SHP77 (cell line): ENCODE data around the gene CTSZ.
A peak's percentile ranks its signal among the peaks of the same experiment; 100 is the strongest.
"Not testable (repeated sequence)": the region's sequence is repeated elsewhere in the genome, so short reads cannot be mapped to it uniquely, and the experiment has no call there.

Experiments
- DNase-seq, 2 experiments: peaks; one replicate each; lab custom pipeline; 2025; lab: John Stamatoyannopoulos, UW

CTSZ gene

DNA sequence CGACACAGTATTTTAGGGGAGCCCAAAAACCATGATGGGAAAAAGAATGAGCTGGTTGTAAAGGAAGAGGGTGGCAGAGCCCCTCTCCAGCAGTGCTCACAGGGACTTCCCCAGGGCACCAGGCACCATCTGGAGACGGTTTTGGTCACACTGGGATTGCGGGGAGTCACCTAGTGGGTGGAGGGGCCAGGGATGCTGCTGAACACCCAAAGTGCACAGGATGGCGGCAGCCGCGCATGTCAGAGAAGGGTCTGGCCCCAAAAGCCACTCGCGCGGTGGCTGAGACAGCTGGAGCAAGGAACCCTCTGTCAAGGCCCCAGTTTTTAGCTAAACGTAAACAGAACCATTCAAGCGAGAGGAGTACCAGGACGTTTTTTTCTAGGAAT is 10.8 kb downstream of the CTSZ start:
- no peak for DNase-seq

DNA sequence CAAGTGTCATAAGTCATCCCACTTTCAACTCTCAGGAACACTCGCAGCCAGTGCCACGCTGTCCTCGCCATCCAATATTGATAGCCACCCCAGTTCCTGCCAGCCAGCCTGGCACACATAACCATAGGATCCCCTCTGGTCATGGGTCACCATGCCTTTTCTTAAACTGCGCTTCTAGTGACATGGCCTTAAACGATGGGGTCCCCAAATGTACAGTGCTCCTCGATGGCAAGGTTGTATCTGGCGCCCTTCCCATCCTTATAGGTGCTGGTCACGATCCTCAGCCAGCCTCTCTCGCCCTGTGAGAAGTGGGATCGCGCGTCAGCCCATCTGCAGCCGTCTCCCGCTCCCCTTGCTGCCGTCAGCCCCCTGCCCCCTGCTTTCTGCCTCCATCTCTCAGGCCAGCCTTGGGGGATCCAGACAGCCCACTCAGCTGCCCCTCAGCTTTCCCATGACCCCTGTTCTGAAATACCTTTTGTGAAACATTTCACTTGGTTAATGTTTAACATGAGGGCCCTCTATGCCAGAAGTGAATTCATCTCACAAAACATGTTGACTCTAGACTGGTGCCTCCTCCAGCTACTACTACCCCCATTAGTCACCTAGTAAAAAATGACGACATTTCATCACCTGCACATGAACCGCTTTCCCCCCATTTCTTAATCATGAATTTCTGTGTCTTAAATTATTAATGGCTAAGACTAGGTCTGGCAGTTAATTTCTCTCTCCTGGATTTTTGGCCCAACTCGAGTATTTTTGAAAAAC is 11.4 kb downstream of the CTSZ start:
- no peak for DNase-seq

DNA sequence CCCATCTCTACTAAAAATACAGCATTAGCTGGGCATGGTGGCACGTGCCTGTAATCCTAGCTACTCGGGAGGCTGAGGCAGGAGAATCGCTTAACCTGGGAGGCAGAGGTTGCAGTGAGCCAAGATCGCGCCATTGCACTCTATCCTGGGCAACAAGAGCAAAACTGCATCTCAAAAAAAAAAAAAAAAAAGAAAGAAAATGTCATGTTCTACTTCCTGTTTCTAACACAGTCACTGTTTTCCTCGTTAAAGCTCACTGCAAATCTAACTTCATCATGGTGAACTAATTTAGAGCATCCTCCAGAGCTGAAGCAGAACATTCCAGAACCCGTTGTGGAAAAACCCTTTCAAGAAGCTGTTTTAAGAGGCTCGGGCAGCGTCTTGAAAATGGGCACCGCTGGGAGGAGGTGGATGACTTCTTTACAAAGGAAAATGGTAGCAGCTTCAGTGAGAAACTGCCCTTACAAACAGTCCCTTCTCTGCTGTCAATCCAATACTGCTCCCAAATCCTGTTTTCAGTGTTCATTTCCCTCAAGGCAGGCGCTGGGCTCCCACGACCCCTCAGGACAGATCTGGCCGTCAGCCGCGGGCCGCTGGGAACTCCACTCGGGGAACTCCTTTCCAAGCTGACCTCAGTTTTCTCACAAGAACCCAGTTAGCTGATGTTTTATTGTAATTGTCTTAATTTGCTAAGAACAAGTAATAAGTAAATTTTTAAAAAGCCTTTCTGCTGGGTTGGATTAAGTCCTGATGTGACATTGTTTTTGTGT is 12.5 kb downstream of the CTSZ start:
- no peak for DNase-seq

DNA sequence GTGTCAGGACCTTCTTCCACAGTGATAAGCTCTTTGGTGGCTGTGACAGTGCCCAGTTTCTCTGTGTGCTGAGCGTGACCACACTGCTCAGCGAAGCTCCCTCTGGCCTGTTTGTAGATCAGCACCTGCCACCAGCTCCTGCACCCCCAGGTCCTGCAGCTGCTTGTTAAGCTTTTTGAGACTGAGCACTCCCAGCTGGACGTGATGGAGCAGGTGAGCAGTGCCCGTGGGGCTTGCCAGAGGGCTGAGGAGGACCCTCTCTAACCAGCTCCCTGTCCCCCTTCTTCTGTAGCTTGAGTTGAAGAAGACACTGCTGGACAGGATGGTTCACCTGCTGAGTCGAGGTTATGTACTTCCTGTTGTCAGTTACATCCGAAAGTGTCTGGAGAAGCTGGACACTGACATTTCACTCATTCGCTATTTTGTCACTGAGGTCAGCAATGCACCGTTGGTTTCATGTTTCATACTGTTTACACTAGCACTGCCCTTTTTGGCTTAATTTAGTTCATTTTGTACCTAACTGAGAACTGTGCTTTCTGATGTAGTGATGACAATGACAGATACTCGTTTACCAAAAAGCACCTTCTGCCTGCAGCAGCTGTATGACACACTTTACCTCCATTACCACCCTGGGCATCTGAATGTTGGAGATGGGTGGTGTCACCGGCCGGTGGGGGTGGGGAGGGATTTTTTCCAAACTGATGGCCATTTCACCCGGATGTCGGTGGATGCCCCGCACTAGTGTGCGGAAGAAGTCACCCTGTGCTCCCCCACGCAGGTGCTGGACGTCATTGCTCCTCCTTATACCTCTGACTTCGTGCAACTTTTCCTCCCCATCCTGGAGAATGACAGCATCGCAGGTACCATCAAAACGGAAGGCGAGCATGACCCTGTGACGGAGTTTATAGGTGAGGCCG is 13.5 kb downstream of the CTSZ start:
- DNase-seq: peak; percentile 92 to 97

DNA sequence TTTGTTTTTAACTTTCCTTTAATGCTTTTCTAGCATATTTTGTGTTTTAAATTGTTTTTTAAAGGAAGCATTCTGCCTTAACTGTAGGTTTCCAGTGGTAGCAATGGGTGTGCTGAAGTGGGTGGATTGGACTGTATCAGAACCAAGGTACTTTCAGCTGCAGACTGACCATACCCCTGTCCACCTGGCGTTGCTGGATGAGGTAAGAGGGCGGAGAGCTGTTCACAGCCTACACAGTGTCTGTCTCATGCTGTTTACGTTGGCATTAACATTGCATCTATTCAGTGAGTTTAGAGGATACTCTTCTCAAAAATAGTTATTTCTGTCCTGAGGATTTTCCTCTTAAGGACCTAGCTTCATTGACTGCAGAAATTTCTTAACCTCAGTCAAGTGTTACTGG is 14.1 kb downstream of the CTSZ start:
- DNase-seq: peak; percentile 68 to 69

DNA sequence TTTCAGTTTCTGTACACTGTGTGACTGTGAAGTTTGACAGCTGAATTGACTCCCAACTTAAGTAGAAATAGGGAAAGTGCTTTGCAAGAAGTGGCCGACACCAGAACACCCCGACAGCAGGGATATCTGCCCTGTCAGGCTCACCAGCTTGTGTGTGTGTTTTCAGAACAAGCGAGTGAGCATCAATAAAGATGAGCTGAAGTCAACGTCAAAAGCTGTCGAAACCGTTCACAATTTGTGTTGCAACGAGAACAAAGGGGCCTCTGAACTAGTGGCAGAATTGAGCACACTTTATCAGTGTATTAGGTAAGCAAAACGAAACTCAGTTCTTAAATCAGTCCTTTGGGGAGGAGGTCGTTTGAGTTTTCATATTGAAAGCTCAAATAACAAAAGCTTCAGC is 15.3 kb downstream of the CTSZ start:
- DNase-seq: no peak

DNA sequence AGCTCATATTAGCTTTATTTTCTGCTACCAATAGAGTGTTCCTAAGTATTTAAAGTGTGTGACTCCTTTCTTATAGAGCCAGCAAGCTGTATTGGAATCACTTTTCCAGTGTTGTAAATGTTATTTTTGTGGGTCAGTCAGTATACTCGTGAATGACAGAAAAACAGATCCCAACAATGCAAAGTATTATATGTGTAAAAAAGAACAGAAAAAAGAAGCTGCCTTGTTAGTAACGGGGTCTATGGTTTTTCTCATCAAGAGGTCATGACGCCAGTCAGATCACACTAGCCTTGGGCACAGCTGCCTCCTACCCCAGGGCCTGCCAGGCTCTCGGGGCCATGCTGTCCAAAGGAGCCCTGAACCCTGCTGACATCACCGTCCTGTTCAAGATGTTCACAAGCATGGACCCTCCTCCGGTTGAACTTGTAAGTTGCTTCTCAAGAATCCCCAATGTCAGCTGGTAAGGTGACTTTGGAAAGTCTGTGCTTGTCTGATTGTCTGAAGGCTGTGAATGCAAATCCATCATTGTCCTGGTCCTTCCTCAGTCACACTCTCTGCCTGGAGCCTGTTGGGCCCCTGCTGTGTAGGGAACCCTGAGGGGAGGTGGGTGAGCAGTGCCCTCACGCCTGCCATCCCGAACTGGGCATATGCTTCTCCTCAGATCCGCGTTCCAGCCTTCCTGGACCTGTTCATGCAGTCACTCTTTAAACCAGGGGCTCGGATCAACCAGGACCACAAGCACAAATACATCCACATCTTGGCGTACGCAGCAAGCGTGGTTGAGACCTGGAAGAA is 16.2 kb downstream of the CTSZ start:
- DNase-seq: no peak

DNA sequence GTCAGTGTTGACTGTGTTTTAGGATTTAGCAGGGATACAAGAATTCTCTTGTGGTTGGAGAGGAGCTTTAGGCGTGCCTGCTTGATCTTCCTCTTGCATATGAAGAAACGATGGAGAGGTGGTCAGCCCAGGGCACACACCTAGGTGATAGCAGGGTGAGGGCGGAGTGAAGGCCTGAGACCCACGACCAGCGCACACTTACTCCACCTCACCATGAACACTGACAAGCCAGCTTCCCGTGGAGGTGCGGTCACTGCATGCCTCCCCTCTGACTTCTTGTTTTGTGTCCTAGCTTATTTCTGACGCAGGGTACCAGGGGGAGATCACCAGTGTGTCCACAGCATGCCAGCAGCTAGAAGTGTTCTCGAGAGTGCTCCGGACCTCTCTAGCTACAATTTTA is 17.9 kb downstream of the CTSZ start:
- DNase-seq: no peak

DNA sequence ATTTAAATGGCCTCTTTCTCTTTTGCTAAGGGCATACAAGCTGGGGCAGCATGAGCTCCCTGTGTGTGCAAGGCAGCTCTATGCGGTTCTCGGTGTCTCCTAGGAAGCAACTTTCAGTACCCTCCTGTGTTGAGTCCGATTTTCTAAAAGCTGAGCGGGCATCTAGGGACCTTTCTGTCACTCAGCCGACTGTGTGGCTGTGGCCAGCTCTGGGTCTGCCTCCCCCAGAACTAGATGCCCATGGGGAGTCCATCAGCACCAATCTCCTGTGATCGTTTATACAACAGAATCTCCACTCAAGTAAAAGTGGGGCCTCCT is 18.5 kb downstream of the CTSZ start:
- no peak for DNase-seq

DNA sequence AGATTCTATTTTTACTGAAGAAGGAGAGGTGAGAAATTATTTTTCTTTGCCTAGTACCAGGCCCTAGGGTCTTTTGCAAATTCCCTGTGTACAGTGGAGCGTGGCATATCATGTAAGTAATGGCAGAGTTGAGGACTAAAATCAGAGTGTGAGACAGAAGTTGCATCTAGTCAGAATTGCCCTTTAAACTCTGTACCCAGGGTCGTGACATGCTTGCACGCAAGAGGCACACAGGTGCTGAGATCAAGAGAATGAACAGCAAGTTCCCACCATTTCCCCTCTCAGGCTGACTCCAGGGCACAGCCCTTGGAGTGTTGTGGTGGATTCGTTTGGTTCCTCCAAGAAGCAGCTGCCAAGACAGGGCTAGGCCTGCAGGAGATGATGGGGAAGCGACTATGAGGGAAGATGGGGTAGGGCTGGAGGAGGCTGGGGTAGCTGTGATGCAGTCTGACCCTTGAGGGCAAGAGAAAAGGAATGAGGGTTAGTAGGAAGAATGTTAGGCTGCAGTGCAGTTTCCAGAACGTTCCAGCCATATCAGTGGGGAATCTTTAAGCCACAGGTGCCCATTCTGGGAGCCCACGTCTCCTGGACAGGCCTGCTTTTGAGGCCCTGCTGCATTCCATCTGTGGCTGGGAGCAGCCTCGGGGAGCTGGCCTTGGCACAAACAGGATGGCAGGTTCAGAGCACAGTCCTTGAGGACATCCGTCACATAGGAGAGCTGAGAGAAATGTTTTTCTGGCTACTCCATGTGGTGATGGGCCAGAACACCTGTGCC is 19.1 kb downstream of the CTSZ start:
- no peak for DNase-seq

DNA sequence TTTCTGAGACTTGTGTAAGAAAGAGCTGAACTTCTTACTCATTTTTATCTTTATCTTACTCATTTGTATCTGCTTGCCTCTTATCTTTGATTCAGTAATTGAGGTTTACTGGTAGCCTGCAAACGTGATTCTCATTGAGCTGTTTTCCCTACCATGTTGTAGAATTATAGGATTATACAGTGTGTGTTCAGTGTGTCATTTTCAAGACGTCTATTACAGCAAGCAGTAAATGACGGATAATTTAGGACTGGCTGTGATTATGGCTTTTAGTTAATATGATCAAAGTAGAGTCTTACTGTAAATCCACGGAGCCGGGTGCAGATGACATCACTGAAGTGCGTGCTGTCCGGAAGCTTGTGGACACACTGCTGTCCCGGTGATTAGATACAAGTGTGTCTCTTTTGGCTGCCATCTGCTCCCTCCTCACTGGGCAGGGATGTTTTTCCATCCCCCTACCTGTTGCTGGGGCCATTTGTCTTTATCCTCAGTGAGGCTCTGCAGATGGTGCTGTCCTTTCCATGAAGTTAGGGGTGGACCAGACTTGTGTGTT is 20.0 kb downstream of the CTSZ start:
- peak; percentile 79 to 86 for DNase-seq

DNA sequence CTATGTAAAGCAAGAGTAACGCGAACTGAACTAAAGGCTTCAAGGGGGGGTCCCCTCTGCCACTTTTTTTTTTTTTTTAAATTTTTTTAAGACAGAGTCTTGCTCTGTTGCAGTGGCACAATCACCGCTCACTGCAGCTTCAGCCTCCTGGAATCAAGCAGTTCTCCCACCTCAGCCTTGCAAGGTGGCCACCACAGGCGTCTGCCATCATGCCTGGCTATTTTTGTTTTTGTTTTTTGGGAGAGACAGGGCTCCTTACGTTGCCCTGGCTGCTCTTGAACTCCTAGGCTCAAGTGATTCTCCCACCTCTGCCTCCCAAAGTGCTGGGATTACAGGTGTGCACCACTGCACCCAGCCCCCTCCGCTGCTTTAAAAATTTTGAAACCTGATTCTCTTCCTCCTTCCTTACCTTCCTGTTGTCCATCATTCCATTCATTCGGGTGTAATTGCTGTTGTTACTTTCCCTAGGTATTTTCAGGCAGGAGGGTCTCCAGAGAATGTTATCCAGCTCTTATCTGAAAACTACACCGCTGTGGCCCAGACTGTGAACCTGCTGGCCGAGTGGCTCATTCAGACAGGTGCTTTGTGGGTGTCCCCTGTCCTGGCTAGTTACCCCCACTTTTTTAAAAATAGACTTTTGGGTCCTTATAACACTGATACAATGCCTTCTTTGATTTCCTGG is 20.6 kb downstream of the CTSZ start:
- no peak for DNase-seq

DNA sequence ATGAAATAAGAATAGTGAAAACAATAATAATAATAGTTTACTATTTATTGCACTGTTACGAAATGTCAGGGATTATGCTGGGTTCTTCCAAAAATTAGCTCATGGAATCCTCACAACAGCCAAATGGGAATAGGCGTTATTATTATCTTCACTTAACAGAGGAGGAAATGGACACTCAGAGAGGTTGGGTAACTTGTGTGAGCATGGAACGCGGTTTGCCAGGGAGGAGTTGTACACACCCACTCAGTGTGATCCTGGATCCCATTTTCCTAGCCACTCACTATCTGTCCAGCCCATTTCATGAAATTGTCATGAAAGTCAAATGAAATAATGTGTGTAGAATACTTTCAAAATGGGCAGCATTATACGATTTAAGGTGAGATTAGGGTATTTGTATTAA is 21.4 kb downstream of the CTSZ start:
- no peak for DNase-seq

DNA sequence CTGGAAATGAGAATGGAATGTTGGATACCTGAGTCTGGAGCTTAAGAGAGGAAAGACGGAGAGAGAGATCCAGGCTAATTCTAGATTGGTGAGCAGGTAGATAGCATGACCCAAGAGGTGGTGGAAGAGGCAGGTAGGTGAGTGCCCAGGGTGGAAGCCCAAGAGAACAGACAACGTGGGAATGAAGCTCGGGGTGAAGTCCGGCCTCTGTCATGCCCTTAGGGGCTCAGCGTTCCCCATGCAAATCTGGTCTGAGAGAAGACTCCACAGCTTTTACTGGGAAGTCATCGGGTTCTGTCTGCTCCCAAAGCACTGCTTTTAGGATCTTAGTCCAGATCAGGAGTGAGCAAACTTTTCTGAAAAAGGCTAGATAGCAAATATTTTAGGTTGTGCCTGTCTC is 22.4 kb downstream of the CTSZ start:
- no peak for DNase-seq

DNA sequence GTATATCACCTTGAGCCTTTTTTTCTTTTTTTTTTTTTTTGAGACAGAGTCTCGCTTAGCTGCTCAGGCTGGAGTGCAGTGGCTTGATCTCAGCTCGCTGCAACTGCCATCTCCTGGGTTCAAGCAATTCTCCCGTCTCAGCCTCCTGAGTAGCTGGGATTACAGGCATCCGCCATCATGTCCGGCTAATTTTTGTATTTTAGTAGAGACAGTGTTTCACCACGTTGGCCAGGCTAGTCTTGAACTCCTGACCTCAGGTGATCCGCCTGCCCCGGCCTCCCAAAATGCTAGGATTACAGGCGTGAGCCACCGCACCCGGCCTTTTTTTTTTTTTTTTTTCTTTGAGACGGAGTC is 24.0 kb downstream of the CTSZ start:
- DNase-seq: not testable (repeated sequence)

DNA sequence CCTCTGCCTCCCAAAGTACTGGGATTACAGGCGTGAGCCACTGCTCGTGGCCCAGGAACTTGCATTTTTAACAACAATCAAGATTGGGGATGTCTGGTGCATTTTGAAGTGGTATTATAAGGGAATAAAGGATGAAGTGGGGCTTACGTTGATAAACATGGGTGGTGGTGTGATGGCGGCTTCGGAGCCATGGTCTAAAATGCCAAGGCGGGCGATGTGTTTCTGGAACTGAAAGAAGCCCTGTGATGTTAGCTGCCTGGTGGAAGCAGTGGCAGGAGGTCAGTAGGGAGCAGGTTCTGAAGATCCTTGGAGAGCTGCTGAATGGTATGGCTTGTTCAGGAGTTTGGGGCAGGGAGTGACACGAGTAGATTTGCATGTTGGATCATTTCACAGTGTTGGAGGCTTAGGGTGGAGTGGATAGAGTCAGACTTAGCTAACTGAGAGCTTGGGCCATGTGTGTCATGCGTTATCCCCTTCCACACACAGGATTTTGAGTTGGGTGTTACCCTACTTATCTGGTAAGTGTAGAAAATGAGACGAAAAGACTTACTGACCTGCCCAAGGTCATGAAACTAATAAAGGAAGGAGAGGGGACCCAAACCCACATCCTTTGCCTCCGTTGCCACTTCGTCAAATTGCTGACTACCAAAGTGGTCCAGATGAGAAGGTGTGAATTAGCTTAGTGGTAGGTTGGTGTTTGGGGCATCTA is 24.5 kb downstream of the CTSZ start:
- DNase-seq: no peak

DNA sequence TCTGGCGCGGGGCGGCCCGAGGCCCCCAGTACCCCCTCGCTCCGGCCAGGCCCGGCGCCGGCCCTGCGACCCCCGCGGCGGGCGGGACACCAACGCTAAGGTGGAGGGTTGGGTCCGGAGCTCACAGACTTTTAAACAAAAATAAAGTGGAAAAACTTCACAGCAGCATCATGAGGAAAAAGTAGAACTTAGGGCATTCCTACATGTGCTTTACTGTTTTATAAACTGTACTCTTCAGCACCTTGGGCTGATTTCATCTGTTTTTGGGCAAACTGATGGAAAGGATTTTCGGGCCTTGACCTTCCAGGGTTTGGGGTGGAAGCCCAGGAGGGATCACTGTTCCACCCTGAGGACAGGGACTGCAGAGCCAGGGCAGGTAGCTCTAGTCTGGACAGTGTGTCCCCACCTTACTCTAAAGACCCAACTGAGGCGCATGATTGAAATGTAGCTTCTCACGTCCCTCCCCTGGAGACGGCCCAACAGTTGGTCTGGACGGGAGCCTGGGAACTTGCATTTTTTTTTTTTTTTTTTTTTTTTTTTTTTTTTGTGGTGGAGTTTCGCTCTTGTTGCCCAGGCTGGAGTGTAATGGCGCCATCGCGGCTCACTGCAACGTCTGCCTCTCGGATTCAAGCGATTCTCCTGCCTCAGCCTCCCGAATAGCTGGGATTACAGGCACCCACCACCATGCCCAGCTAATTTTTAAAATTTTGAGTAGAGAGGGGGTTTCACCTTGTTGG is 25.3 kb downstream of the CTSZ start:
- peak in 1 of 2 experiments; percentile 33 for DNase-seq

DNA sequence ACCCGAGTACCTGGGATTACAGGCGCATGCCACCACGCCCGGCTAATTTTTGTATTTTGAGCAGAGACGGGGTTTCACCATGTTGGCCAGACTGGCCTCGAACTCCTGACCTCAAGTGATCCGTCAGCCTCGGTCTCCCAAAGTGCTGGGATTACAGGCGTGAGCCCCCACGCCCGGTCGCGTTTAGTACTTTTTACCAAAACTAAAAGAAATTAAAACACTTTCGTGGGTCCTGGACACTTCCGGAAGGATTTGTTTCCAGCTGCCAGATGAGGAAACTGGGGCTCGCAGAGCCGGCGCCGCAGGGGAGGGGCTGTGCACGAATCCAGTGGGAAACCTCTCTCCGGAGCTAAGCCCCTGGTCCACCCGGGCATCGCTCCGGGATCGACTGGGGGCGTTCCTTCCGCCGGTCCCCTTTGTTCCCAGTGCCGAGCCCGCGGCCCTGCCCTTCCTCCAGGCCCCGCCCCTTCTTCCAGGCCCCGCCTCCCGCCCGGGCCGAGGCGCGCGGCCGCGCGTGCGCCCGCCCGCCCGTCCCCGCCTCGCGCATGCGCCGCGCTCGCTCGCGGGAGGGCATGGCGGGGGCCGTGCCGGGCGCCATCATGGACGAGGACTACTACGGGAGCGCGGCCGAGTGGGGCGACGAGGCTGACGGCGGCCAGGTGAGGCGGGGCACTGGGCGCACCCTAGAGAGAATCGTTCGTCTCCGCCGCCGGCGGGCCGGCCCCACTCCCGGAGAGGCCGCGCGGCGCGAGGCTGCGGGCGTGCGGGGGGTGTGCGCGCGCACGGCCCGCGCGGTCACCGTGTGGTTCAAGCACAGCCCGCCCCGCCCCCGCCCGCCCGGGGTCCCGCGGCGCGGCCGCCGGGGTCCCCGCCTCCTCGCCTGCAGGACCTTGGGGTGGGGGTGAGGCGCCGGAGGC is 26.1 kb downstream of the CTSZ start, which contains the start of gene NELFCD:
Gene NELFCD (plus strand): TSS at position 546 of the 917 bp plus-strand sequence. CDS start 54 bp downstream, at position 600.
- peak; percentile 92 to 95 for DNase-seq
